Activated T-cell treated with anti-CD3 and anti-CD28 coated beads for 48 hours (primary cell): Measurements from ENCODE around the gene PARVB.

Experiments used
- DNase-seq: peaks from one replicate; pipeline ENCODE4 v3.0.0-alpha.2; 2020; ENCODE audit warnings: low read depth

The PARVB gene

DNA sequence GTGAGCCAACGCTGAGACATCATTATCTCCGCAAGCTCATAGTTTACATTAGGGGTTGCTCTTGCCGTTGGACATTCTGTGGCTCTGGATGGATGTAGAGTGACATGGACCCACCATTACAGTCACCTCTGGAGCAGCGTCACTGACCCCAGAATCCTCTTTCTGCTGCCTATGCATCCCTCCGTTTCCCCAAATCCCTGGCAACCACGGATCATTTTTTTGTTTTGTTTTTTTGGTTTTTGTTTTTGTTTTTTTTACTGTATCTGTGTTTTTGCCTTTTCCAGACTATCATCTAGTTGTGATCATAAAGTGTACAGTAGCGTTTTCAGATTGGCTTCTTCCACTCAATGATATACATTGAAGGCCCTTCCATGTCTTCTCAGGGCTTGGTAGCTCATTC lies 4.0 kb downstream of the PARVB start:
- DNase-seq = no peak

DNA sequence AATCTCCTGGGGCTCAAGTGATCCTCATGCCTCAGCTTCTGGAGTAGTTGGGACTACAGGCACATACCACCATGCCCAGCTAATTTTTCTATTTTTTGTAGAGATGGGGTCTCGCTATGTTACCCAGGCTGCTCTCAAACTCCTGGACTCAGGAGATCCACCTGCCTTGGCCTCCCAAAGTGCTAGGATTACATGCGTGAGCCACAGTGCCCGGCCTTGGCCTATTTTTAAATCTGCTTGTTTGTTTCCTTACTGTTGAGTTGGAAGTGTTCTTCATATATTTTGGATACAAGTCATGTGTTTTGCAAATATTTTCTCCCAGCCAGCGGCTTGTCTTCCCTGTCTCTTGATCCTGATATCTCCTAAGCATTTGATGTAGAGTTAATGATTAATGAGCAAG lies 5.0 kb downstream of the PARVB start:
- DNase-seq = no peak

DNA sequence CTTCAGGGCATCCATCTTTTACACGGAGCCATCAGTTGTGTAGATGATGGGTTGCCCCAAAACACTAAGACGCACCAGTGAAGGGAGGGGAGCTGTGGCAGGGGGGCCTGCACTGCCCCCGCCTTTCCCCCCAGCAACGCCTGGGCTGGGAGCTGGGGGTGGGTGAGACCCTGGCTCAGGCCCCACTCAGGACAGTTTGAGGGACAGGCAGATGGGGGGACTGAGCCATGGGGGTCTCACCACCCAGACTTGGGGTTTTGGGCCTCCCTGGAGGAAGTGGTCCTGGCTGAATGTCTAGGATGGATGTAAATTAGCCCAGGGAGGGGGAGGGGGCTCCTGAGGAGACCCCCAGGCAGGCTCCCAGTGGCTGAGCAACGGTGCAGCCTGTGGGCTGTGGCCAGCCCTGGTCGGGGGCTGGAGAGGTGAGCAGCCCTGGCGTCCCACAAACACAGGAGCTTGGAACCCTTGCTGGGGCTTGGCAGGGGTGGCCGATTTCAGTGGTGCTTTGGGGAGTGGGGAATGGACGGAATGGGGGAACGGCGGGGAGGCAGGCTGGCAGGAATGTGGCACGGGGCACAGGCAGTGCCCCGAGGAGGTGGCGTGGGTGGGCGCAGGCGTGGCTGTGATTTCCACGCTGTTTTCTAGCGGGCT lies 6.1 kb downstream of the PARVB start:
- no peak for DNase-seq

DNA sequence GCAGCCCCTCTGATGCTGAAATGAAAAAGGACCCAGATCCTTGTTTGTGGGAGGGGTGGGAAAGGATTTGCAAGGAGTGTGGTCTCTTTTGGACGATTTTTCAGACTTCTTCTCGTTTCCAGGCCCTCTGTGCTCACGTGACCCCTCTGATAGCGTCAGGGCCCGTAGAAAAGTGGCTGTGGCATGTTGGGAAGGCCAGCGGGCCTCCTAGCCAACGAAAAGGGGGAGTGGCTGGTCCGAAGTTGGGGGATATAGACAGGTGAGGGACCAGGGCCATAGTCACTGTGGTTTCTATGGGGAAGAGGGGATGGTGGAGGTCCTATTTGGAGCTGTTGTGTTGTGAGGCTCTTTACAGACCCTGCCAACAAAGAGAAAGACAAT lies 6.6 kb downstream of the PARVB start:
- DNase-seq = no peak

DNA sequence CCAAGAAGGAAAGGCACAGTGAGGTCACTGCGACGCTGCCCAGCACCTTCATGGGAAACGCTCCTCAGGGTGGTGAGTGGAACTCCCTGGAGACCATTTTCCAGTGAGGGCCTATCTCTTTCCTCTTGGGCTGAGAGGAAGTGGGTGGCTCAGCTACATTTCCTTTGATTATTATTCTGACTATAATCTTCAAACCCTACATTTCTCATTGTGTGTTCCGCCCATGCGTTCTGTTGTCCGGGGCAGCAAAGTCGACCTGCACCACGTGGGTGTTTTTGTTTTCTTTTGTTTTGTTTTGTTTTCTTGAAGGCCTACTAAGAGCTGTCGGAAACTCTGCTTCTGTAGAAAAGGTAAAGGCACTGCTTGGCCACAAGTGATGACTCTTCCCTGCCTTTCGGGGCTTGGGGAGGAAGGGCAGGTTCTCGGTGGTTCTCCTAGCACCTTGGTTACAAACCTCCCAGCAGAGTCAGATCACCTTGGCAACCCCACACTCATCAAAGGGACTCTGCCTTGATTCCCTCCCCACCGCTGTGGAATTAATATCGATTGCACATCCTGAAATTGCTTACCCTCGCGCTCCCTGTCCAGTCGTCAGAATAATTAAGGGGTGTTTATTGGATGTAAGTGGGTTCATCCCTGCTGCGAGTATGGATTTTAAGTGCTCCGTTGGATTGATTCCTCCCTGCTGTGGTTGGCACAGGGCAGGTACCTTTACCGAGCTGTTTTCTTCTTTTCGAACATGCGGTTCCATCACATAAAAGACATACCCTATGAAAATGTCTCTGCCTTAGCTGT lies 7.3 kb downstream of the PARVB start:
- DNase-seq = no peak

DNA sequence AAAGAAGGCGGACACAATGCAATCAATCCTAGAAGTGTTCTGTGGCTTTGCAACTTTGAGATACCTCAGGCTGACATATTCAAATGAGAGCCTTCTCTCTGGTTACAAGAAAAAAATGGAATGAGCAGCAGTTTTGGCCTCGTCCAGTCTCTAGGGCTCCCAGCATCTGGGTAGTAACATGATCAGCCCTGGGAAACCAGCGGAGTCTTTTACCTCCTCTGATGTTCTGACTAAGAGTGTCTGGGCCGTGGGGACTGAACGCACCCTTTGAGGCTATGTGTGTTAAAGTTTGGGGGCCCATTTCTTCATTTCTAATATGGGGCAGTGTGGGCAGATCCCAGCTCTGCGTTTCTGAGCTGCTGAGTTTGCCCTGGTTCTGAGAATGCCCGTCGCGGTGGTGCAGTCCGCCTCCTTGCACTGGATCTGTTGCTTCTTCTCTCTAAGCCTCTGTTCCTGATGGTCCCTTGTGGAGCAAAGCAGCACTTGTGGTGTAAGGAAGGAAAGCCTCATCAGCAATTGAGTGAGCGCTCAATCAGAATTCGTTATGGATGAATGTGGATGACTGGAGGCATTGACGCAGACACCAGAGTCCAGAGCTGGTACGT lies 8.1 kb downstream of the PARVB start:
- no peak for DNase-seq

DNA sequence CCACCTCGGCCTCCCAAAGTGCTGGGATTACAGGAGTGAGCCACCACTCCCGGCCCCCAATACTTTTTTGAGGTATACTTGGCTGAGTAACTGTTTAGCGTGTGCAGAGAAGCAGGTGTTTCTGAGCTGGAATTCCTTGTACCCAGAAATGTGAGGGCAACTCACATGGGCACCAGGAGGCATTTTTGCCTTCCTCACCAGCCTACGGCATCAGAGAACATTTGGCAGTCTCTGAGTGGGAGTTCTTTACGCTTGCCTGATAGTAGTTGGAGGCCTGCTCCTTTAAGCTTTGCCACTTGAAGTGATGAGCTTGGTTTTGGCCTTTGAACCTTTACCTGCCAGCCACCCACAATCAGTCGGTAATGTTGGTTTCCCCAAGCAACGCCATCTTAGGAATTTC lies 9.2 kb downstream of the PARVB start:
- no peak for DNase-seq

DNA sequence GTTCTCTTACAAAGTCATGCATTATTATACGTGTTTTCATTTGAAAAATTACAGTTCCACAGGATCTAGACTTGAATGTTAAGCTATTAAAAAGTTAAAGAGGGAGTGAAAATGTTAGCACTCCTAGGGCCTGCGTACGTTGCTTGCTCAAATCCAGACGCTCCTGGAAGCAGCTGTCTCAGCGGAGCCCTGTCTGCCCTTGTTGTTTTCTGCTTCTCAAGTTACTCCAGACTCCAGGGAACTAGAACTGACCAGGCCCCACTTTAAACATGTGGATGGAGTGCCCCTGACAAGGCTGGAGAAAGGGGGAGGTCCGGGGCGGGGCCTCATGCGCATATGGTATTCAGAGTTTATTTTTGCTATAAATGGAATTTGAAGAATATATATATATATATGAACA lies 9.6 kb downstream of the PARVB start:
- no peak for DNase-seq

DNA sequence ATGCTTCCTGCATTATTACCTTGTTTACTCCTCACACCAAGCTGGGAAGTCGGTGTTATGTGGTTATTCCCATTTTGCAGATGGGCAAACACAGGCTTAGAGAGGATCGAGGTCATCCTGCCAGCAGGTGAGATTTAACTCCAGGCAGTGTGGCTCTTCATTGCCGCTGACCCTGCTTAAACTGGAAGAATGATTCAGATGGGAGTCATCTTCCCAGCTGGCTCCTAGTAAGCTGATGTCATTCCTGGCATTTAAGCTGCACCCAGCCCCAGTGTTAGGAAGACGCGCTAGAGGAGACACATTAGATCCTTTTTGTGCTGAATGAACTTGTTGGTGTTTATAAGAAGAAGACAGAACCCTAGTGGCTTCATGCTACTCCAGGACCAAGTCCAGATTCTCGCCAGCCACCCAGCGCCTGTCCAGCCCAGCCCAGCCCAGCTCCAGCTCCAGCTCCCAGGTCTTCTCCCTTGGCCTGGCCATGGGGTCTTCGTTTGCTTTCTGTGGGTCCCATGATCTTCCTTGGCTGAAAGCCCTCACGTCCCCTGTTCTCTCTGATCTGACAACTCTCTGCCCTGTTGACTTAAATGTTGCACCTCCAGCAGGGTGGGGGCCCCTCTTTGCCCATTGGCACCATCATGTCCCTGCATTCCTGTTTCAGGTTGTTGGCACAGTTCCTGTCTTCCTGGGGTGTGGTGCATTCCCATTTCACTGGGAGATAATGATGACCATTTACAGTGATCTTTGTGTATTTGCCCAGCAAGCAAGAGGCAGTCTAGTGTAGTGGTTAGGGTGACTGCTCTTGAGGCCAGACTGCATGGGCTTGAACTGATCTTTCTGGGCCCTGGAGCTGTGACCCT lies 13.6 kb downstream of the PARVB start:
- no peak for DNase-seq

DNA sequence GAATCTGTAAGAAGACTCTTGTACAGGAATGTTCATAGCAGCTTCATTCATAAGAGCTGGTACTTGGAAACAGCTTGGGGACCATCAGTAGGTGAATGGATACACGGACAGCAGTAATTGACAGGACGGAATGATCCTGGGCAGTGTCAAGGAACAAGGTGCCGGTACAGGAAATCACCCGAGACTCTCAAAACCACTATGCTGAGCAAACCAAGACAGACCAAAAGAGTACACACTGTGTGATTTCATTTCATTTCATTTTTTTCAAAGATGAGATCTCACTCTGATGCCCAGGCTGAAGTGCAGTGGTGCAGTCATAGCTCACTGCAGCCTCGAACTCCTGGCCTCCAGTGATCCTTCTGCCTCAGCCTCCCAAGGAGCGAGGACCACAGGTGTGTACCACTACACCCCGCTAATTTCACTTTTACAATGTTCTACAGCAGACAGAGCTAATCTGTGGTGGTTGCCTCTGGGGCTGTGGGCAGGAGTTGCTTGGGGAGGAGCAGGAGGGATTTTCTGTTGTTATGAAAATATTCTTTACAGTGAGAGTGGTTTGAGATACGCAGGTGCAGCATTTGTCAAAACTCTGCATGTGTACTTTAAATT lies 15.6 kb downstream of the PARVB start:
- DNase-seq = no peak

DNA sequence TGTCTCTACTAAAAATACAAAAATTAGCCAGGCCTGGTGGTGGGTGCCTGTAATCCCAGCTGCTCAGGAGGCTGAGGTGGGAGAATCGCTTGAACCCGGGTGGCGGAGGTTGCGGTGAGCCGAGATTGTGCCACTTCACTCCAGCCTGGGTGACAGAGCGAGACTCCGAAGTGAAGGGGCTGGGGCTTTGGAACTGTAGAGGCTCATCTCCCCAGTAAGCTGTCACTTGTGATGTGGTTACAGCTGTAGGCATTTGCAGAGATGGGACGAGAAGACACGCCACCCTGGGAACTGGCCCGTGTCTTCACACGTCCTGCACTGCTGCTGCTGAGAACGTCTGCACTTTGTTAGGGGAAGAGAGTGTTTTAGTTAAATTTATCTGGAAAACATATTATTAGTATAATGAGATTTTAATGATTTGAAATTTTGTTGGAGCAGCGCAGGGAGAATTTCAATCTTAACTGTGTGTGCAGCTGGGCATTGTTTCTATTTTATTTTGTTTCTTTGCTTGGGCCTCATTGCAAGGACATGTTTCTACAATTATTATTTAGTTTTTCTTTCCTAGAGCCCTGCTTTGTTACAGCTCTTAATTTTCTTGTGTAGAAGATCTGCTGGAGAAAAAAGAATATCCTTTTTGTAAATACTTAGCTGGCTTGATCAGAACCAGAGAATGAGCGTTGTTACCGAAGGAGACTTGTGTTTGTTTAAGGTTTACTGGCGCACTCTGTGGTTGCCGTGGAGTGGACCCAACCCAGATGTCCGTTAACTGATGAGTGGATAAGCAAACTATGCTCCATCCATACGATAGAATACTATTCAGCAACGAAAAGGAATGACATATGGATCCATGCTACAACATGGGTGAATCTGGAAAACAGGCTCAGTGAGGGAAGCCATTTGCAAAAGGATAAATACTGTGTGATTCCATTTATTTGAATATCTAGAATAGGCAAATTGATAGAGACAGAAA lies 18.4 kb downstream of the PARVB start:
- DNase-seq = no peak

DNA sequence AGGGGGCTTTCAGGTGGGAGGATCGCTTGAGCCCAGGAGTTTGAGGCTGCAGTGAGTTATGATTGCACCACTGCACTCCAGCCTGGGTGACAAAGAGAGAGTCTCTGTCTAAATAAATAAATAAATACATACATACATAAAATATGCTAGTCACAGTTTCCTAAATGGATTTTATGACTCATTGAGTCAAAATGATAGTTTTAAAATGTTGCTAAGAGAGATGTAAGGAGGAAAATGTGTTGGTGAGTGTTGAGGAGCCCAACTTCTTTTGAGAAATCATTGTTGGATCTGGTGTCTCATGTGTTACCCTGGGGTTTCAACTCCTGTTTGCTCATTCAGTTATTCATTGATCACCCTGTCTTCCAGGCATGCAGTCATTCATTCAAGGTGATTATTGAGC lies 21.0 kb downstream of the PARVB start:
- no peak for DNase-seq

DNA sequence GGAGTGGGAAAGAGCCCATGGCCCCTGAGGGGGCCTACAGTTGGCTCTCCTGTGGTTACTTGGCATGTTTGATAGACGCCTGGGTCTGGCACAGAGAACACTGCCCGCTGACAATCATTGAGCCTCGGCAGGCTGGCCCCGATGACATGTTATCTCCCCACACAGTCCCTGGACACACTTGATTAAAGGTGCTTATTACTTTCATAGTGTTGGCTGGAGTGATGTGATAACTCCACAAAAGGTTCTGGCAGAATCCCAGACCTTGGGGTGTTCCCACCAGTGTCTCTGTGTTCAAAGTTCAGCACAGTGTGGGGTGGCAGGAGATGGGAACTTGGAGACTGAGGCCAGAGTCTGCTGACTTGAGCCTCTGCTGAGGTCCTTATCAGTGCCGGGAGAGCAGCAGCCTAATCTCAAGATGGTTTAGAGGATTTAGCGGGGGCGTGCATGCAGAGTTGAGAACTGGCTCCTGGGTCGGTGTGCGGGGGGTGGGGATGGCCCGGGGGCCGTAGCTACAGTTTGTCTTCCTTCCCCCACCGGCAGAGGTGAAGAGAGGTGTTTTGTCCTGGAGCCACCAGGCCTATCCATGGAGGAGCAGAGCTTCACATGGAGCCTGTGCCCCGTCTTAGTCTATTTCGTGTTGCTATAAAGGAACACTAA lies 22.5 kb downstream of the PARVB start:
- no peak for DNase-seq

DNA sequence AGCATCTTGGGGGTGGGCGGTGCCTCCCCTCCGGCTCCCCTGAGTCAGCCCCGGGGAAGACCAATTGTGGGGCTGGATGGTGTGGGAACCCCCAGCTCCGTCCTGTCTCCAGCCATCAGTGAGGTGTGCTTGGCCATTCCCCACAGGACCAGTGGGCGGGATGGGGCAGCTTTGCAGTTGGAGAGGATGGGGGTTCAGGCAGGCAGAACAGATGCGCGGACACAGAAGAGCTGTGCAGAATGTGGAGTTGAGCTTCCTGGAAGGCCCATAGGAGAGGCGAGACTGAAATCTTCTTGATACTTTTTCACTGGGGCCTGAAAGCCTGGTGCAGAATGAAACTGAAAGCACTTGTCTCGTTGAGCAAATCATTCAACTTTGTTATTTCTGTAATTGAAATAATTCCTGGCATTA lies 23.8 kb downstream of the PARVB start:
- no peak for DNase-seq

DNA sequence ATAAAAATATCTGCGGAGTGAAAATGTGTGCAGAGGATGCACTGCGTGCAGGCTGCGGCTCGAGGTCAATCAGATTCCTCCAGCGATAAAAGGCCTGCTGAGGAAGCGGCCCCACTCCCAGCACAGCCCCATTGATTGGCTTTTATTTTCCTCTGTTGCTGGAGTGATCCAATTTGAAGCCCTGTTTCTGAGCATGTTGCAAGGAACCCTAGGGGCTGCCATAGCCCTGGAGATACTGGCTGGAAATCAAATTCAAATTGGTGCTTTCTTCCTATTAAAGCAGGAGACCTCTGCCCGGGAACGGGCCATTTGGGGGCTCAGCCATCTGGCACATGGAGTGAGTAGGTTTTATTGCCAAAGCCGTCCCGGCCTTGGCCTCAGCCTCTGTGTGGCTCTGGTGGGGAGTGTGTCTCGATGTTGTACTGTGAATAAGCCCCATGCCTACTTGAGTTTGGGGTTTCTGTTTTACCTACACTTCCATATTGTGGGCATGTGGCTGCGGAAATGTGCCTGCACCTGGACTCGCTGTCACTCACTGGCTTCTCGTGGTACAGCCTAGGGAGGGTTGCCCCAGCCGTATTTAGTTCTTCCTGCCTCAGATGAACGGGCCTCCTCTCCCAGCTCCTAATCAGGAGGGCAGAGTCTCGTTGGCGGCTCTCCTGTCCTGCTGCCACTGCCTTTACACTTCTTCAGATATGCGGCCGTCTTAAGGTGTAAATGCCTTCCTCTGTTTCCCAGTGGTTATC lies 25.6 kb downstream of the PARVB start:
- DNase-seq = no peak

DNA sequence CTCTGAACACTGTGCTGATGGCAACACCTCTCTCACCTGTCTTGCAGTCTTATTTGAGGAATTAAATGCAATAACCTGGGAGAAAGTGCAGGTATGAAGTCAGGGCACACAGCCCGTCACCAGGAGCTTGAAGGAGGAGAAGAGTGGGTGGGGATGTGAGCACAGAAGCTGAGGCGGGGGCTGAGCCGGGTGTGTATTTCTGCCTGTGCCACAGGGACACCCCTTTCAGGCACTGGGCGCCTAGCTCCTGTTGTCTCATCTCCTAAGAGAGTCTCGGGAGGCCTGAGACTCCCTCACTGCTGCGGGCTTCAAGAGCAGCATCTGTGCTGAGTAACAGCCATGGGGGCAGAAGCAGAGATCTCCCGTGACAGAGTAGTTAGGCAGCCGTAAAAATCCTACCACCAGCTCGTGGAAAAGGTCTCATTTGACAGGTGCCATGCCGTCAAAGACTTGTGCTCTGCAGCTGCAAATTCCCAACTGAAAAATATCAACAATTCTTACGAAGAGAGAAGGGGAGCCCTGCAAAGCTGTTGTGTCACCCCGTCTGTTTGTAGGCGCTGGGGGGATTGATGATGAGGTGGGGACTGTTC lies 26.8 kb downstream of the PARVB start:
- no peak for DNase-seq

DNA sequence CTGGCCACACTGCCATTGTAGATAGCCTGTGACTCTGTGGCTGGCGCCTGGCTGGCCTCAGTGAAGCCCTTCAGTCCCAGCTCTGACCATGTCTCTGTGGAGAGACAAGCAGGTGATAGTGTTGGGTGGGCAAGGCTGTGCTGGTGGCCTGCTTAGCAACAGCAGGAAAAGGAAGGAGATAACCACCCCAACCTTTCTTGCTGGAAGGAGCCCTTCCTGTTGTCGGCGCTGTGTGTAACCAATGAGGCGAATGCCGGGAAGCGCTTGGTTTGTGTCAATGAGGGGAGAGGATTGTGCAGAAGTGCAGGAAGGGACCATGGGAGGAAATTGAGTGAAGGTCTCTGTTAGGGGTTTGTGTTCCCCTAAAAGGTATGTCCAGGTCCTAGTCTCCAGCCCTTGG lies 27.3 kb downstream of the PARVB start:
- DNase-seq = no peak

DNA sequence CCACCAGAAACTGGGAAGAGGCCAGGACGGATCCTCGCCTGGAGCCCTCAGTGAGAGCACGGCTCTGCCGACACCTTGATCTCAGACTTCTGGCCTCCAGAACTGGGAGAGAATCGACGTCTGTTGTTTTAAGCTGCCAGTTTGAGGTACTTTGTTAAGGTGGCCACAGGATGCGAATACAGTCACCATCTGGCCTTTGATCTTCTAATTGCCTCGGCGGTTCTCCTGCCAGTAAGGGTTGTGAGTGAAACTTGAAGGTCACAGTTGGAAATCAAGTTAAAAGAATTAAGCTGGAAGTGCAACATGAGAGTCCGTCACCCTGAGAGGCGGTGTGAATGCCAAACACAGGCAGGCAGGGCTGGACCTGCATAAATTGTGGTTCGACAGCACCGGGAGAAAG lies 27.9 kb downstream of the PARVB start:
- no peak for DNase-seq

DNA sequence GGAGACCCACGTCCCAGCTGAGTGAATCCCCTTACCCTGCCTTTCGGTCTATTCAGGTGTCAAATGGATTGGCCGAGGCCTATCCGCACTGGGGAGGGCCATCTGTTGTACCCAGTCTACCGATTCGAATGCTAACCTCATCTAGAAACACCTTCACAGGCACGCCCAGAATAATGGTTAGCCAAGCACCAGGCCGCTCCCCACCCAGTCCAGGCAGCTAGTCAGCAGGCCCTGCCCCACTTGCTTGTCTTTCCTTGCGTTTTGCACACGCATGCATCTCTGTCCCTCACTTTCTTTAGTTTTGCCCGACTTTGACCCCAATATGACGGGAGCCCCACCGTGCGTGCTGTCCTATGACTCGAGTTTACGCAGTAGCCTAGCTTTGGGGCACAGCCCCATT lies 31.7 kb downstream of the PARVB start:
- DNase-seq = no peak
